H1 (cell line): ENCODE data around the gene PRR22. TPM values are rescaled to one million over a fixed set of nuclear protein-coding genes. Genes with fewer than 3 reads are reported as not detected.

Experiments
- BACH1 ChIP-seq: IDR thresholded peaks from 2 replicates; pipeline ENCODE4 v1.6.1; 2012; ENCODE audit warnings: low read length, improper control_type of control experiment
- EGR1 ChIP-seq: IDR thresholded peaks from 2 replicates; pipeline ENCODE4 v1.6.1; 2011; ENCODE audit warnings: low read depth, low read length, borderline replicate concordance
- GABPA ChIP-seq: IDR thresholded peaks from 2 replicates; pipeline ENCODE4 v1.6.1; 2011; ENCODE audit warnings: mild to moderate bottlenecking, low read length, moderate library complexity, borderline replicate concordance; ENCODE audit not compliant: insufficient read depth
- KDM4A ChIP-seq: IDR thresholded peaks from one replicate; pipeline ENCODE4 v1.7.1; 2012; ENCODE audit warnings: low read depth, mild to moderate bottlenecking, moderate library complexity, low read length, inconsistent platforms; ENCODE audit not compliant: severe bottlenecking
- POLR2A ChIP-seq, 2 experiments: IDR thresholded peaks; 1 replicate in 1 of 2; 2 replicates in 1 of 2; pipeline ENCODE4 v1.6.1; 2011; ENCODE audit warnings: low read depth in 2 of 2, low read length in 2 of 2, mild to moderate bottlenecking in 2 of 2; ENCODE audit errors: control extremely low read depth in 1 of 2
- RFX5 ChIP-seq: IDR thresholded peaks from 2 replicates; pipeline ENCODE4 v1.6.1; 2011; ENCODE audit warnings: low read depth, low read length, improper control_type of control experiment, borderline replicate concordance
- SIN3A ChIP-seq, 2 experiments: IDR thresholded peaks in 1 of 2; conservative IDR thresholded peaks in 1 of 2; 2 replicates each; pipeline ENCODE4 v1.6.1; 2011 to 2012; ENCODE audit warnings: low read length in 2 of 2, improper control_type of control experiment in 1 of 2, low read depth in 1 of 2, mild to moderate bottlenecking in 1 of 2
- SIRT6 ChIP-seq: IDR thresholded peaks from one replicate; pipeline ENCODE4 v1.7.1; 2012; ENCODE audit warnings: low read length, inconsistent platforms
- SIX5 ChIP-seq: IDR thresholded peaks from 2 replicates; pipeline ENCODE4 v1.6.1; 2011; ENCODE audit warnings: mild to moderate bottlenecking, low read depth, low read length
- TAF7 ChIP-seq: optimal IDR thresholded peaks from 2 replicates; pipeline ENCODE3; 2011; ENCODE audit warnings: low read depth, mild to moderate bottlenecking, inconsistent platforms, low read length, moderate library complexity, borderline replicate concordance
- polyA plus RNA-seq, 7 experiments: library from polyadenylated mRNA; depleted of rRNA in 3 of 7; stranded (reverse) in 5 of 7; unstranded in 2 of 7; fragments of >200 nt in 5 of 7; fragments of 200-250 nt in 2 of 7; gene quantifications; 1 replicate in 5 of 7; 2 replicates in 1 of 7; 4 replicates in 1 of 7; pipeline versions ENCODE4 v1.2.1 to v1.2.3, GENCODE V29; 2011 to 2013; ENCODE audit warnings: missing spikeins in 2 of 7, mixed read lengths in 2 of 7
- total RNA-seq: library from RNA; stranded (reverse); fragmentation: NEBNext Ultra II Directional; extraction: Animal tissue kit (Norgen Biotek cat#: 25700); gene quantifications from 2 replicates; pipeline ENCODE4 v1.2.1, GENCODE V29; 2021

PRR22 gene
- total and polyA plus RNA-seq, 2 of the 8 experiments (the other 6 are each of a cell fraction or from before 2014, with no cell fraction given), result 1.9 to 2.1 TPM

DNA sequence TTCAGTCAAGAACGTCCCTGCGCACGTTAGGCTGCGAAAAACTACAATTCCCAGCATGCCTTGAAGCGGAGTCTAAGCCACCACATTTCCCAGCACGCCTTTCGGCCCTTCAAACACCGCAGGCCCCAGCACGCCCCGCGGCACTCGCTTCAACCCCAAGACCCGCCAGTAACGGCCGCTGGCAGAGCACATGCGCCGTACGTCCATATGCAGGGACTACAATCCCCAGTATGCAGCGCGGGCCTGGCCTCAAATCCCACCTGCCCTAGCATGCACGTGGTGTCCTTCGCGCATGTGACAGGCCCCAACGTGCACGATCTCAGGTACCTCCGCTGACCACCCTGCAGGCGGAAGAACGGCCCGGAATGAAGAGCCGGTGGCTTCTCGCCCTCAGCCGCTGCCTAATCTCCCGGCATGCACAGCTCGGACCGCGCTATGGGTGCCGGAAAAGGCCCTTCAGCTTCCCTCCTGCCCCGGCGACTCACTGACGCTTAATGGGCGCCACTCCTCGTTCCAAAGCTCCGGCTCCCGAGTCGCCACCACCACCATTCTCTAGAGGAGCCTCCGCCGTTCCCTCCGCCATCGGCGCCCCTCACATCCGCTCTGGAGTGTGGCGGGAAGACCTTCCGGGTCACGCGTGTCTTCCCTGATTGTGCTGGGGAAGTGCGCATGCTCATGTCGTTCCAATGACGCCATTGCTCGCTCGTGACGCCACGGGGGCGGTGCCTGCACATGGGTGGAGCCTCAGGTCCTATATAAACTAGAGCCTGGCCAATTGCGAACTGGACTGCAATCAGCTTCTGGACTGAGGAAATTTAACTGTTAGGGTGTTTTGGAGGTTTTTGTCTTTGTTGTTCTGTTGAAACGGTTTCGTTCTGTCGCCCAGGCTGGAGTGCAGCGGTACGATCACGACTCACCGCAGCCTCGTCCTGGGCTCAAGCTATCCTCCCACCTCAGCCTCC lies 6.3 kb upstream of the PRR22 start, which contains the start of gene DUS3L (continued):
- TF ChIP-seq BACH1 (0 out of 2 replicates have a peak, but pooled peaks have one; percentile 19), EGR1 (no peak), SIN3A (conservative IDR thresholded peaks at IDR 0.05 in 1 of 2, IDR thresholded peaks at IDR 0.05 in 1 of 2; ENCODE audit: low read depth in 1 of 2, low read length in 2 of 2) (peak; percentile 90 to 99; a peak in 3 of 4 replicates), SIRT6 (no peak), TAF7 (peak; percentile 15), GABPA (peak; percentile 75; the same call in 1 of the 2 replicates), POLR2A (IDR thresholded peaks at IDR 0.05; ENCODE audit: control extremely low read depth in 1 of 2, low read depth in 2 of 2, low read length in 2 of 2) (peak in 1 of 2 experiments; percentile 87; a peak in 2 of 3 replicates), KDM4A (peak; percentile 91), RFX5 (no peak), SIX5 (peak; percentile 88)
